Hematopoietic multipotent progenitor cell treated with erythropoietin and hydrocortisone succinate and interleukin-3 and kit ligand, for 17 days (in vitro differentiated cells): ENCODE results near the gene MUC2.

Experiments used
- DNase-seq: peaks from one replicate; pipeline ENCODE4 v3.0.0-alpha.2; 2015; ENCODE audit warnings: low spot score

MUC2 gene

DNA sequence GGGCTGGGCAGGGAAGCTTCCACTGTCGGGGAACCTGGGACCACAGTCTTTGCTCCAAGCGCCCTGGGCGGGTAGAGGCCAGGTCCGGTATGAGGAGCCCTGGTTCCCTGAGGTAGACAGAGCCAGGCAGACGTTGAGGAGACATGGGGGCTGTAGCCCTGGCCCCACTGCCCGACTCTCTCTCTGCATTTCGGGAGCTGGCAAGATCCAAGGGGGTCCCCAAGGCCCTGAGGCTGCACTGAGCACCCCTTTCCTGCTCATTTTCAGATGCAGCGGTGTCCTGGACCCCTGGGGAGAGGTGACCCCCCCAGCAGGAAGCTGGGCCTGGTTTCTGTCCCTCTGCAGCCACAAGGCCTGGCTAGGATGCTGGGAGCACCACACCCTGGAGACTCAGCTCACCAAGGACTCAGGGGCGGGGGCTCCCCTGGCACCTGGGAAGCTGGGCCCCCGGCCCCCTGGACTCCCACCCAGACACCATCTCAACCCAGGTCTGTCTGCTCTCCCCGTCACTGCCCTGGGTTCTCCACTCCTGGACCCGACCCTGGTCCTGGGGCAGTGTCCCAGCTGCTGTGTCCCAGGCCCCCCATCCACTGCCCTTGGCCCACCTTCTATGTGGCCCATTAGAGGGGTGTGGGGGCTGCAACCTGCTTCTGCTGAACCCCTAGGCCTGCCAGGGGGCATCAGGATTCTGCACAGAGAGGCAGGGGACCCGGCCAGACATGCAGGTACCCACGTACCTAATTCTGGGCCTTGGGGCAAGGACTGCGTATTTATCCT, 23.1 kb upstream of the MUC2 start:
- DNase-seq, result no peak

DNA sequence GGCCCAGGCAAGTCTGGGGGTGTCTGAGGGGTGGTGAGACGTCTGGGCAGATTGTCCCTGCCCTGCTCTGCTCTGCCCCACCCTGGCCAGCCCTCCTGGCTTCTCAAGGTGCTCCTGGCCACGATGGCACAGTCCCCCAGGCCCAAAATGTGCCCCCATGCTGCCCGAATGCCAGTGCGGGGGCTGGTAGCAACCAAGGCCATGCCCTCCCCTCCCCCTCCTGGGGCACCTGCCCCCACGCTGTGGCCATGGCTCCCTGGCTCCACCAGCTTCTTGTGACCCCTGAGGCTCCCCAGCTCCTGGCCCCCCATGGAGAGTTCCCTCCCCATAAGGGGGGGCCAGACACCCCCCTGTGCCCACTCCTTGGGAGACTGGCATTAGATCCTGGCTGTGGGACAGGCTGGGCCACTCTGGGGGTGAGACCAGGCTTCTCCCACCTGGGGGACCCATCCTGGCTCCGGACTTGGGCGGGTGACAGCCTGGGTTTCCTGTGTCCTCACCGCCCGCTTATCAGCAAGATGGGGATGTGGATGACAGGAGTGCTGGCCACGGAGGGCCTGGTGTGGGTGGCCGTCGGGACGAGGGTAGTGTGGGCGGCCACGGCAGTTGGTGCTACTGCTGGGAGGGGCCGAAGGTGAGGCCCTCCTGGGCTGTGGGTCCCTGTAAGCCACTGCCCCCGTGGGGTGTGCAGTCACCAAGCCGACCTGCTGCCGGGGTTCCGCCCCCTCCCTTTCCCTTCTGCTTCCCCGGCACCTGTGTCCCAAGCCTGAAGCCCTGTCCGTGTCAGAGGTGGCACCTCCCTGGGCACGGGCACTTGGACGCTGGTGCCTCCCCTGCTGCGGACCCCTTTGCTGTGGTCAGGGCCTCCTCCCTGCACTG, 22.3 kb upstream of the MUC2 start:
- no peak for DNase-seq

DNA sequence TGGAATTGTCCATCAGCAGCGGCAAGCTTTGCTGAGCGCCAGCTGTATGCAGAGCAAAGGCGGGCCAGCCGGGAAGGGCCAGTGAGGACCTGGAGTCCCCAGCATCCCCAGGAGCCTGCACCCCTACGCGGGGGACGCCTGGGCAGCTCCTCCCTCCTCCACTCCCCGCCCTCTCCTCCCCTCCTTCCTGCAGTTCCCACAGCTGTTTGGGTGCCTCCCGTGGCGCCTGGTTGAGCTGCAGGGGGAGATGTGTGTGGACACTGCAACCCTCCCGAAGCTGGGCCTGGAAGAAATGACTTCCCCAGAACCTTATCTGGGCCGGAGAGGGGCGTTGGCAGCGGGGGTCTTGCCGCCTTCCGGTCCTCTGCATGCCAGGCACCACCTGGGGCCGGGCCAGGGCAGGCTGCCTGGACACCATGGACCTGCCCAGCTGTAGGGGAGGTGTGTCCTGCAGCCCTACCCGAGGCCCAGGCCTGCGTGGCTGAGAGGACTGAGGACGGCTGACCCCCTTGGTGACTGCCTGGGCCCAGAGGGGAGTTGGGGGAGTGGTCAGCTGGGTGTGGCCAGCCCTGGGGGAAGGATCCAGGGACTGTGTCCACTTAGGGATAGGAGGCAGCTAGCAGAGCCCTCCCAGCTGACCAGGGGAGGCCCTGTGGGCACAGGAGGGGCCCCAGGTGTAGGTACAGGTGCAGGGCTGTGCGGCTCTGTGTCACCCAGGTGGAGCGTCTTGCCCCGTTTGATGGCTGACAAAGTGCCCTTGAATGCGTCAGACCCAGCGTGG, 21.4 kb upstream of the MUC2 start:
- no peak for DNase-seq

DNA sequence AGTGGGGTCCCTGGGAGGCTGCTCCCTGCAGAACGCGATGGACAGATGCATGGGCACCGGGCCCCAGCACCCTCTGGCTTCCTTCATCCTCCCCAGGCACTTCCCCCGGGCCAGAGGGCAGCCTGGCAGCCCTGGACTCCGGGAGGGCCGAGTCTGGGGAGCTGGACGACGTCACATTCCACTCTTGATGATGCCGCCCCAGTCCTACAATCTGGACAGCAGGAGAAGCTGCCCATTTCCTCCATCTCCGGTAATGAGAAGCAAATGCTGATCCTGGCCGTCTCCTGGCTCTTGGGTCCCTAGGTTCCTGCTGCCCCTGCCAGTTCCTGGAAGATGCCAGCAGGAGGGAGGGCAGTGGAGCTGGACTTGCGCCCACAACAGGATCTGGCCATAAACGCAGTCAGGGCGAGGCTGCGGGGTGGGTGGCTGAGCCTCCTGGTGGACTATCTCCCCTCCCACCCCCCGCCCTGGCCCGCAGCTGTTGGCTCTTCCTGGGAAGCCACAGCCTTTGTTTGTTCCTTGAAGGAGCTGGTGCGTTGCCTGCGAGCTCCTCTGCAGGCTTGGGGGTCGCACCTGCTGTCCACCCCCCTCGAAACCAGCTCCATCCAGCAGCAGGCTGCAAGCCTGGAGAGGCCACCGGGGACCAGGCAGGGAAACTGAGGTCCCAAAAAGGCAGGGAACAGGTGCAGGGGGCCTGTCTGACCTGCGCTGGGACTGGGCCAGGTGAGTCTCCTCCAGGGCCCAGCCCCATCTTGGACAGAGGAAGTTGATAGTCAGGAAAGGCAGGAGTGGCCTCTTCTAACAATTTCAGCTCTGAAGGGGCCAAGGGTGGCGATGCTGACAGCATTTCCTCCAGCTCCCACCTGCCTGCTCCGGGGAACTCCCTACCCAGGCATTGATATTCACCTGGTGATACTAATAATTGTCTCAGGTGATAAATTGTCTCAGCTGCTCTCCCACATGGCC, 20.2 kb upstream of the MUC2 start:
- no peak for DNase-seq

DNA sequence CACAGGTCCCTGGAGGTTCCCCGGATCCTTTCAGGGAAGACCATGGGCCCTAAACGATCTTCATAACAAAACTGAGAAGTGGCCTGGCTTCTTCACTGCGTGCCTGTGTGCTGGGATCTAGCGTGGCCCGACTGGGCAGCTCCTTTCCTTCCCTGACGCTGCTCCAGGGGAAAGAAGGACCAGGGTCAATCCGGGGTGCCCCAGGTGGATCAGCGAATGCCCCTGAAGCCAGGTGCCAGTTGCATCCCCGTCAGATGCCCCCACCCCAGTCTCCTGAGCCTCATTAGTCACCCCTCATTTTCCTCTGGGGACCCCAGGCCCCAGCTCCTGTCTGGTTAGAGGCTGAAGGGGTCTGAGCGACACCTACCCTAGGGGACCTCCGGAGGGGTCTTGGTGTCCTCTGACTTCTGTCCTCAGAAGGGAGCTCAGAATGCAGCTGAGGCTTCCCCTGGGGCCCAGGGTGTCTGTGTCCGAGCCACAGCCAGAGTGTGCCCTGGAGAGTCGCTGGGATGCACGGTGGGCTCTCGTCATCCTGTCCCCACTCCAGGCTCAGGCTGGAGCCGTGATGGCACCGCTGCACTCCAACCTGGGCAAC, 19.5 kb upstream of the MUC2 start:
- DNase-seq, result no peak

DNA sequence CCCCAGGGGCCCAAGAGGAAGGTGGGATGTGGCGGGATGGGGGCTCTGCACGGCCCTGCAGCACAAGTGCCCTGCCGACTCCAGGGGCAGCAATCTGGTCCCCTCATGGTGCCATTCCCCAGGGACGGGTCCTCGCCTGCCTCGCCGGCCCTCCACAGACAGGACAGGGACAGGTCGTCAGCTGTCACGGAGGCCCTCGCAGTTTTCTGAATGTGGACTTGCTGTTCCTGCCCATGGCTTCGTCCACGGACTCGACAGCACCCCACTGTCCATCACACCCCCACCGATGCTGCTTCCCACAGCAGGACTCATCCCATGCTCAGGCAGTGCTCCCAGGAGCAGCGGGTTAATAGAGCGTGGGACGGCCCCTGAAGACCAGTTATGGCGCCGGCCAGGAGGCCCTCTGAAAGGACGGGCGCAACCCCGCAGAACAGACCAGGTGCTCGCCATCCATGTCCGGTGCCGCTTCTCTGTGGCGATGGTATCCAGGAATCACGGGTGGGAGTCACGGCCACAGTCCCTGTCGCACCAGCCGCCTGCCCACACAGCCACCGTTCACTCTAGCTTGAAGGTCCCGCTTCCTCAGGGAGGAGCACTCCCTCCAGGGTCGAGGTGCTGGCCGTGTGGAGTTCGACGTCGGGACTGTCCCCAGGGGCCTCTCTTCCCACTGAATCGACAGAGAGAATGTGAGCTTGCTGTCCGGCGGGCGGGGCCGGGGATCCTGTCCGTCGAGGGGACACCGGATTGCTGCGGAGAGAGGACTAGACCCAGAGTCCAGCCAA, 18.5 kb upstream of the MUC2 start:
- no peak for DNase-seq

DNA sequence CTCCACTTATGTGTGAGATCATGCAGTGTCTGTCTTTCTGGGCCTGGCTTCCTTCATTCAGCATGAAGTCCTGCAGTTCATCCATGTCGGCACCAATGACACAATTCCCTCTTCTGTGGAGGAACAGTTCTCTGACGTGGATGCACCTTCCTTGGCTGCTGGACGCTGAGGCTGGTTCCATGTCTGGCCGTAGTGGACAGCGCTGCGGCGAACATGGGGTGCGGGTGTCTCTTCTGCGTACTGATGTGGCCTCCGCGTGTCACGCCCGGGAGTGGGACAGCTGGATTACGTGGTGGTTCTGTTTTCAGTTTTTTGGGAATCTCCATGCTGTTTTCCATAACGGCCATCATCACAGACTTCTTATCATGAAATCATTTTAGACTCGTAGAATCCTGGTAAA, 16.9 kb upstream of the MUC2 start:
- DNase-seq, result no peak

DNA sequence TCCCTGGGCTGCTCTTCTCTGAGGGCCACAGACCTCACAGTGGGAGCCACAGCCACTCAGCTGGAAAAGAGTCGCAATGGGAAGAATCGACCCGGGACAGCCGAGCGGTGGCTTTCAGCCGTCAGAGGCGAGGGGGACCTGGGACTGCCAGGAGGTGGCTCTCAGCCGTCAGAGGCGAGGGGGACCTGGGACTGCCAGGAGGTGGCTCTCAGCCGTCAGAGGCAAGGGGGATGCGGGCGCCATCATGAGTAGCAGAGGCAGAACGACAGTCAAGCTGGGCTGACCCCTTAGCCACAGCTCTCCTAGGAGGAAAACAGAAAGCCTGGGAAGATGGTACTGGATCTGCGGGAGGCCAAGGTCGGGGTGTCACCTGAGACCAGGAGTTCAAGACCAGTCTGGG, 14.9 kb upstream of the MUC2 start:
- no peak for DNase-seq

DNA sequence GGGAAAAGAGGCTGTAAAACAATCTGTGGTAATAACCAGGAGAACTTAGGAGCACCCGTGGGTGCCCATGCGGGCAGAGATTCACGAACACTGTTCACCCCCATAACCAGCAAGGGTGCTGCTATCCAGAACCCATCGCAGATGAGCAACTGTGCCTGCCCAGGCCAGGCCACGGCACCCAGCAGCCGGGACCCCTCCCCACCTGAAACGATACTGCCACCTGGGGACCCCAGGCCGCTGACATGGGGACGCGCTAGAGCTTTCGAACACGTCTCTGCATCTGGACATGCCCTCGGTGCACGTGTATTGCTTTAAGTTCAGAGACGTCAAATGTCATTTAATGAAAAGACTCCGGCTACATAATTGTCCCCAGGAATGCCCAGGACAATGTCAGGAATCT, 14.3 kb upstream of the MUC2 start:
- DNase-seq, result no peak

DNA sequence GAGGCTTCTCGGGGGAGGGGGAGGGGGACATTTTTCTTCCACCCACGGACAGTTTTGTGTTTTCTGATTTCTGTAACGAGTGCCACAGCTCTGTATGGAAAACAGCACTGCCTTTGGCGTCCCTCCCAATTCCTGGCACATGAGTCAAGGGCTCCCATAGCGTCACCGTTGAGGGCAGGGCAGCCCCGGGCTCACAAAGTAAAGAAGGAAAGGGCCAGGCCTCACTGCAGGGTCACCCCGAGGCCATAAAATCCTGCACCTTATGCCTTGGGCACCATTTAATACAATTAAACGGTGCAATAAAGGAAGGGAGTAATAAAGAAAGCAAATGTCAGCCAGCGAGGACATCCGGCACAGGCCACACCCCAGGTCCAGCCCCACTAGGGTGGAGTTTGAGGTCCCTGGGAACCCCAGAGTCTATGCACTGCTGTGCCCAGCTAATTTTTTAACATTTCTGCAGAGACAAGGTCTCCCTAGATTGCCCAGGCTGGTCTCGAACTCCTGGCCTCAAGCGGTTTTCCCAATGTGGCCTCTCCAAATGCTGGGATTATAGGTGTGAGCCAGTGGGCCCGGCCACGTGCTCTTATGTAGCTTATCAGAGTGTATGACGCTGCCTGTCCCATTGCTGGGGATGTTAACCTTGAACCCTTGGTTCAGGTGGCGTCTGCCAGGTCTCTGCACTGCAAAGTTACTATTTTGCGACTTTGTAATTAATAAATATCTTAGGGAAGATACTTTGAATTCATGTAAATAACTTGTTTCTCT, 13.6 kb upstream of the MUC2 start:
- no peak for DNase-seq

DNA sequence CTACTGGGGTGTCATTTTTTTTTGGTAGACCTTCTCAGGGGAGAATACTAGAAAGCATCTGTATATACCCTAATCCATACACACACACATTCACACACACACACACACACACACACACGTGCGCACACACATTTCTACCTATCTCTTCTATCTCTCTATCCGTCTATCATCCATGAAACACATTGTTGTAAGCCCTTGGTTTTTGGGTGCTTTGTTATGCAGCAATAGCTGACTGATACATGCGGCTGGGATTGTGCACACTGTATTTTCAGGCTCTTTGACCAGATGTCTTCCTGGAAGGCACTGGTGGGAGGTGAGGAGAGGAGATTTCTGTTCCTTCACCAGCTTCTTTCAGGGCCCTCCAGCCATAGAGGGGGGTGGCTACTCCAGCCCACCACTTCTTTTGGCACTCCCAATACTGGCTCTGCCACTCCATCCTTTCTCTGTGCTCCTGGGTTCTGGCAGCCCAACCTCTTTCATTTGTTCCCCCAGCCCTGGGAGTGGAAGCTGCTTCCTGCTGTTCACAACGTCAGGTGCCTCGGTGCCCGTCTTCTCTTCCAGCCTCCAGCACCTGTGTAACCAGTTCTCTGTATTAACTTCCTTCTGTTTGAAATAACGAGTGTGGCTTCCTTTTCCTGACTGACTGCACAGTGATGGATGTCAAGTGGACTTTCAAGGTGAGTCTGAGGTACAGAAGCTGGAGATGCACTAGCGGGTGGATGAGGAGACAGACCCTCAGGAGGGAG, 12.4 kb upstream of the MUC2 start:
- no peak for DNase-seq

DNA sequence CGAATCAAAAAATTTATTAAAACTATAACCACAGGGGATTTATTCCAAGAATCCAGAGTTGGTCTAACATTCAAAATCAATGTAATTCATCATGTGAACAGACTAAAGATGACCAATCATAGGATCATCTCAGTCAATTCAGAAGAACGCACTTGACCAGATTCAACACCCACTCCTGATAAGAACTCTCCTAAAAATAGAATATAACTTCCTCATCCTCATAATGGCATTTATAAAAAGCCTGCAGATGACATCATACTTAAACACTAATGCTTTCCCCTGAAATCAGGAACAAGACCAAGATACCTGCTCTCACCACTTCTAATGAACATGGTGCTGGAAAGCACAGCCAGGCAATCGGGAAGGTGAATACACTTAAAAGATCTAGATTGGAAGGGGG, 10.5 kb upstream of the MUC2 start:
- no peak for DNase-seq

DNA sequence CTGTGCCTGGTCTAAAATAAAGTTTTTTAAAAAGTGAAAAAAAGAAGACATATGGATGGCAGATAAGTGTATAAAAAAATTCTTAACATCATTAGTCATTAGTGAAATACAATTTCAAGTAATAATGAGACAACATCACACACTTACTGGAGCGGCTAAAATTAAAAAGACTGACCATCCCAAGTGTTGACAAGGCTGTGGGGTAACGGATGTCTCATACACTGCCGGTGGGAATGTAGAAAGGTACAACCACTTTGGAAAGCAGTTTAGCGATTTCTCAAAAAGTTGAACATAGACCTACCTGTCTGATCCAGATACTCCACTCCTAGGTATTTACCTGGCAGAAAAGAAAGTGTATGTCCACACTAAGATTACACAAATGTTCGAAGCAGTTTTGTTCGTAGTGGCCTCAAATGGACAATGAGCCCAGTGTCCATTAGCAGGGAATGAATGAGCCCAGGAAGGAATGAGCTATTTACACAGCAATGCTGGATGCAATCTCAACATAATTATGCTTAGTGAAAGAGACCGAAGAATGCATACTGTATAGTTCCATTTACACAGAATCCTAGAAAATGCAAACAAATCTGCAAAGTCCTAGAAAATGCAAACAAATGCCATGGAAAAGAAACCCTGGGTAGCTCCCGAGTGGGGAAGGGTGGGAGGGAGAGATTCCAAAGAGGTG, 6.7 kb upstream of the MUC2 start:
- no peak for DNase-seq

DNA sequence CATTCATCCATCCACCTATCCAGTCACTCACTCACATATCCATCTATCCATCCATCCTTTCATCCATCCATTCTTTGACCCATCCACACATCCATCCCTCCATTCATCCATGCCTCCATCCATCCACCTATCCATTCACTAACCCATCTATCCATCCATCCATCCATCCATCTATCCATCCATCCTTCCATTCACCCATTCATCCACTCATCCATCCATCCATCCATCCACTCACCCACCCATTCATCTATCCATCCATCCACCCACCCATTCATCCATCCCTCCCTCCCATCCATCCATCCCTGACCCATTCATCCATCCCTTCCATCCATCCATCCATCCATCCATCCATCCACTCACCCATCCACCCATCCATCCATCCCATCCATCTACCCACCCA, 4.9 kb upstream of the MUC2 start:
- no peak for DNase-seq

DNA sequence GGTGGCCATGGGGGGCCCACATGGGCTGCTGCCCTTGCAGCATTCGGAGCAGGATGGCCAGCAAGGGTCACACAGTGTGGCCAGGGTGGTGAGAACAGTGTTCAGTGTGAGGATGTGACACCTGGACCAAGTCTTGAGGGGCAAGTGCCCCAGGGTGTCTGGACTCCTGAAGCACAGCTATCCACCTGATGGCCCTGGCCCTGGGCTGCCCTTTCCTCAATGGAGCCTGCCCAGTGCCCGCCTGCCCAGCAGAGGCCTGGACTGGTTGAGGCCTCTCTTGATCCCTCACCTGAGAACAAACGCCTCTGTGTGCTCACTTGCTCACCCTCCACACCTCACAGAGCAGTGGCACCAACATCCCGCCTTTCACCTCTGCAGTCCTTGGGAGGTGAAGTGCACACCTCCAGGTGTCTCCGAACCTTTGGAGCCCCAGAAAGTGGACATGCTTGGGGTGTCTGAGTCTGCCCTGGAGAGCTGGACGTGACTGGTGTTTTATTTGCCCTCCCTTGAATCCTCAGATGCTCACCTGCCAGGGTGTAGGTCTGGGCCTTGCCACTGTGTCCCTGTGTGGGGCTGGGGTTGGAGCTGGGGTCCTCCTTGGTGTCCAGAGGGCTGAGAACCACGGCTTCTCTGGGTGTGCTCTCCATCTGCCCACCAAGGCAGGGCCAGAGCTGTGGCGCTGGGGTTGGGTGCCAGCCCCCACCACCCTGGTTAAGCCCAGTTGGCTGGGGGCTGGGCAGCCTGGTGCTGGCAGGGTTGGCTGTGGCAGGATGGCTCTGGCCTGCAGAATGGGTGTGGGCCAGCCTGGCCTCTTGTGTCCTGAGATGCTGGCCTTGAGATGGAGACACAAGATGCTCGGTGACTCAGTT, 3.8 kb upstream of the MUC2 start:
- DNase-seq, result no peak

DNA sequence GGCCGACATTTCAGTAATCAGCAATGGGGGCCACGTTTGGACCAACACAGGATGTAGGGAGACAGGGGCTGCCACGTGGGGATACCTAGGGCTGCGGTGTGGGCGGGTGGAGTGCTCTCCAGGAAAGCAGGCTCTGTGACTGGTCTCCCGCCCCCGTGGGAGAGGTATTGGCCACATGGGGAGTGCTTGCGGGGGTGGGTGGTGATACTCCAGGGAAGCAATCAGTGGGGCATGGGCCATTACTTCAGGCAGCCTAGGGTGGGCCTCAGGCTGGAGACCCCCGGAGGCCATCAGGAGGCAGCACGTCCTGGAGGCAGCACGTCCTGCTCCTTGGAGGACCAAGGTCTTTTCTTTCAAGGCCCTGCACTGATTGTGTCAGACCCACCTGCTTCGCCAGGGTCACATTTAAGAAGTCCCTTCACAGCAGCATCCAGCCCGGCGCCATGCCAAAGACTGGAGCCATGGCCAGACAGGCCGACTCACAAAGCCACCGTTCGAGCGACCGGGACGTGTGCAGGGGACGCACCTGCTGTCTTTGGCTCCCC, 3.0 kb upstream of the MUC2 start:
- DNase-seq, result no peak
